DND-41 (cell line): ENCODE data around the gene GPR152.

Source experiments
- ATAC-seq: fragments of 200-7000 bp; cut with Tn5 transposase; 3 replicates; pipeline ENCODE4 v1.9.1; 2021; ENCODE audit warnings: low read depth; ENCODE audit not compliant: insufficient read depth
- DNase-seq: peaks from one replicate; pipeline ENCODE4 v3.0.0-alpha.2; 2020
- H2AFZ ChIP-seq: 2 replicates; pipeline ENCODE4 v1.6.0; 2012; ENCODE audit warnings: low read depth, low read length
- H3K27ac ChIP-seq: 2 replicates; pipeline ENCODE4 v1.5.1; 2012; ENCODE audit warnings: low read length, inconsistent platforms
- H3K27me3 ChIP-seq: fragments of 200-600 bp; sonication (generic); 2 replicates; pipeline ENCODE4 v1.6.0; 2012; ENCODE audit warnings: low read length, mild to moderate bottlenecking, inconsistent platforms; ENCODE audit not compliant: insufficient read depth, poor library complexity
- H3K36me3 ChIP-seq: 2 replicates; pipeline ENCODE4 v1.5.1; 2012; ENCODE audit warnings: low read length, inconsistent platforms; ENCODE audit not compliant: insufficient read depth
- H3K4me1 ChIP-seq: 2 replicates; pipeline ENCODE4 v1.5.1; 2012; ENCODE audit warnings: mild to moderate bottlenecking, low read length; ENCODE audit not compliant: insufficient read depth
- H3K4me2 ChIP-seq: 2 replicates; pipeline ENCODE4 v1.6.0; 2012; ENCODE audit warnings: mild to moderate bottlenecking, moderate library complexity, low read length, inconsistent platforms; ENCODE audit not compliant: insufficient read depth
- H3K4me3 ChIP-seq, 2 experiments: fragments of 200-600 bp in 1 of 2; shearing (Covaris generic) in 1 of 2; 2 replicates each; pipeline ENCODE4 v1.5.1; 2012 to 2016; ENCODE audit warnings: inconsistent platforms in 2 of 2, low read length in 2 of 2, mild to moderate bottlenecking in 2 of 2, low read depth in 1 of 2, moderate library complexity in 1 of 2
- H3K79me2 ChIP-seq: 2 replicates; pipeline ENCODE4 v1.6.0; 2012; ENCODE audit warnings: low read length, inconsistent platforms; ENCODE audit not compliant: insufficient read depth
- H3K9ac ChIP-seq: 2 replicates; pipeline ENCODE4 v1.6.0; 2012; ENCODE audit warnings: low read depth, mild to moderate bottlenecking, inconsistent platforms, low read length, moderate library complexity
- H3K9me3 ChIP-seq: 2 replicates; pipeline ENCODE4 v1.5.1; 2012; ENCODE audit warnings: low read length, moderate library complexity, mild to moderate bottlenecking, inconsistent platforms; ENCODE audit not compliant: insufficient read depth, severe bottlenecking
- H4K20me1 ChIP-seq: 2 replicates; pipeline ENCODE4 v1.6.0; 2012; ENCODE audit warnings: low read length; ENCODE audit not compliant: insufficient read depth
- EZH2 ChIP-seq: IDR thresholded peaks from 3 replicates; pipeline ENCODE4 v1.6.1; 2012; ENCODE audit warnings: borderline replicate concordance, low read depth, mild to moderate bottlenecking, moderate library complexity, low read length, inconsistent platforms; ENCODE audit not compliant: severe bottlenecking
- TF ChIP-seq, protein P1 (sequence below): IDR thresholded peaks from 2 replicates; pipeline ENCODE4 v1.5.1; 2012; ENCODE audit warnings: borderline replicate concordance, low read length, moderate library complexity, mild to moderate bottlenecking; ENCODE audit not compliant: poor library complexity, severe bottlenecking; ENCODE audit errors: extremely low read depth

Gene GPR152, protein sequence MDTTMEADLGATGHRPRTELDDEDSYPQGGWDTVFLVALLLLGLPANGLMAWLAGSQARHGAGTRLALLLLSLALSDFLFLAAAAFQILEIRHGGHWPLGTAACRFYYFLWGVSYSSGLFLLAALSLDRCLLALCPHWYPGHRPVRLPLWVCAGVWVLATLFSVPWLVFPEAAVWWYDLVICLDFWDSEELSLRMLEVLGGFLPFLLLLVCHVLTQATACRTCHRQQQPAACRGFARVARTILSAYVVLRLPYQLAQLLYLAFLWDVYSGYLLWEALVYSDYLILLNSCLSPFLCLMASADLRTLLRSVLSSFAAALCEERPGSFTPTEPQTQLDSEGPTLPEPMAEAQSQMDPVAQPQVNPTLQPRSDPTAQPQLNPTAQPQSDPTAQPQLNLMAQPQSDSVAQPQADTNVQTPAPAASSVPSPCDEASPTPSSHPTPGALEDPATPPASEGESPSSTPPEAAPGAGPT

DNA sequence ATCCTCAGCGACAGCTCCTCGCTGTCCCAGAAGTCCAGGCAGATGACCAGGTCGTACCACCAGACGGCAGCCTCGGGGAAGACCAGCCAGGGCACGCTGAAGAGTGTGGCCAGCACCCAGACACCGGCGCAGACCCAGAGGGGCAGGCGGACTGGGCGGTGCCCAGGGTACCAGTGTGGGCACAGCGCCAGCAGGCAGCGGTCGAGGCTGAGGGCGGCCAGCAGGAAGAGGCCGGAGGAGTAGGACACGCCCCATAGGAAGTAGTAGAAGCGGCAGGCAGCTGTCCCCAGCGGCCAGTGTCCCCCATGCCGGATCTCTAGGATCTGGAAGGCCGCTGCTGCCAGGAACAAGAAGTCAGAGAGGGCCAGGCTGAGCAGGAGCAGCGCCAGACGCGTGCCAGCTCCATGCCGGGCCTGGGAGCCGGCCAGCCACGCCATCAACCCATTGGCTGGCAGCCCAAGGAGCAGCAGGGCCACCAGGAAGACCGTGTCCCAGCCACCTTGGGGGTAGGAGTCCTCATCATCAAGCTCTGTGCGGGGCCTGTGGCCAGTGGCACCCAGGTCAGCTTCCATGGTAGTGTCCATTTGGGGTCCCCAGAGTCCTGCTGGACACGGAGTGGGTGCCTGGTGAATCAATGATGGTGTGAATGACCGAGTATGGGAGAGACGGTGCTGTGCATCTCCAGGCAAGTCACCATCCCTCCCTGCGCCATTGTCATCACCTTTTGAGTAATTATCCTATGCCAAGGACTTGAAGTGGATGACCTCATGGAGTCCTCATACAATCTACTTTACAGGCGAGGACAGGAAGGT lies at the start of gene GPR152:
TSS of gene GPR152 (minus strand) at position 589 of the 812 bp plus-strand sequence. CDS start at position 584, 5 bp downstream.
- no peaks in the 10 kb centered on the region for H3K4me1 ChIP-seq
- no peak within 1 kb of the TSS for H3K9ac ChIP-seq
- H2AFZ ChIP-seq: no peak within 1 kb of the TSS

DNA sequence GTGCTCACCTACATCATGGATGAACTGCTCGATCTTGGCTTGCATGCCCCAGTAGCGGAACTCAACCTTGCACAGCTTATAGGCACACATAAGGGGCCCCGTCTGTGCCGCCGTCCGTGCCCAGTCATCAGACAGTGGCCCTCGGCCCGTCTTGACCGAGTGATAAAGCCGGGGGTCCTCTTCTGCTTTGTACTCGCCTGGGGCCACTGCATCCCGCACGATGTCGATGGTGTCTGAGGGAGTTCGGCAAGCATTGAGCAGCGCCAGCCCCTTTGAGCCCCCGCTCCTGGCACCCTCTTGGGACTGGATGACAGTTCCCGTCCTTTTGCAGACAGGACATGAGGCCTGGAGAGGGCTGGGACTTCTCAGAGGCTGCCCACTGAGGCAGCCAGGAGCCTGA lies 49.3 kb upstream of the GPR152 start:
- no peaks in the 10 kb centered on the region for H3K27me3 ChIP-seq
- no peak overlapping the region for H3K4me3 ChIP-seq
- no peaks in the 10 kb centered on the region for H3K9me3 ChIP-seq
- H3K9ac ChIP-seq: no peak overlapping the region
- peaks cover 32% of the 10 kb centered on the region for H4K20me1 ChIP-seq
- peaks cover 29% of the 10 kb centered on the region for H3K4me1 ChIP-seq
- peaks cover 39% of the 10 kb centered on the region for H3K79me2 ChIP-seq
- H2AFZ ChIP-seq: no peak overlapping the region
- H3K36me3 ChIP-seq: peaks cover 66% of the 10 kb centered on the region
- ATAC-seq: no peak
- H3K4me2 ChIP-seq: no peak overlapping the region
- TF ChIP-seq, protein P1, sequence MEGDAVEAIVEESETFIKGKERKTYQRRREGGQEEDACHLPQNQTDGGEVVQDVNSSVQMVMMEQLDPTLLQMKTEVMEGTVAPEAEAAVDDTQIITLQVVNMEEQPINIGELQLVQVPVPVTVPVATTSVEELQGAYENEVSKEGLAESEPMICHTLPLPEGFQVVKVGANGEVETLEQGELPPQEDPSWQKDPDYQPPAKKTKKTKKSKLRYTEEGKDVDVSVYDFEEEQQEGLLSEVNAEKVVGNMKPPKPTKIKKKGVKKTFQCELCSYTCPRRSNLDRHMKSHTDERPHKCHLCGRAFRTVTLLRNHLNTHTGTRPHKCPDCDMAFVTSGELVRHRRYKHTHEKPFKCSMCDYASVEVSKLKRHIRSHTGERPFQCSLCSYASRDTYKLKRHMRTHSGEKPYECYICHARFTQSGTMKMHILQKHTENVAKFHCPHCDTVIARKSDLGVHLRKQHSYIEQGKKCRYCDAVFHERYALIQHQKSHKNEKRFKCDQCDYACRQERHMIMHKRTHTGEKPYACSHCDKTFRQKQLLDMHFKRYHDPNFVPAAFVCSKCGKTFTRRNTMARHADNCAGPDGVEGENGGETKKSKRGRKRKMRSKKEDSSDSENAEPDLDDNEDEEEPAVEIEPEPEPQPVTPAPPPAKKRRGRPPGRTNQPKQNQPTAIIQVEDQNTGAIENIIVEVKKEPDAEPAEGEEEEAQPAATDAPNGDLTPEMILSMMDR: no peak
- TF ChIP-seq EZH2: no peak
- no peak overlapping the region for H3K27ac ChIP-seq
- DNase-seq: no peak

More for the DNA sequence above, at the start of gene GPR152:
- Histone ChIP-seq H4K20me1 (no peaks in the 10 kb centered on the region), H3K79me2 (no peaks in the 10 kb centered on the region), H3K4me3 (no peak within 1 kb of the TSS), H3K27me3 (no peaks in the 10 kb centered on the region), H3K36me3 (no peaks in the 10 kb centered on the region), H3K4me2 (no peak within 1 kb of the TSS), H3K27ac (no peak within 1 kb of the TSS), H3K9me3 (no peaks in the 10 kb centered on the region)
- ATAC-seq (no peak), DNase-seq (no peak)
- TF ChIP-seq, protein P1: no peak
- no peak for TF ChIP-seq EZH2

DNA sequence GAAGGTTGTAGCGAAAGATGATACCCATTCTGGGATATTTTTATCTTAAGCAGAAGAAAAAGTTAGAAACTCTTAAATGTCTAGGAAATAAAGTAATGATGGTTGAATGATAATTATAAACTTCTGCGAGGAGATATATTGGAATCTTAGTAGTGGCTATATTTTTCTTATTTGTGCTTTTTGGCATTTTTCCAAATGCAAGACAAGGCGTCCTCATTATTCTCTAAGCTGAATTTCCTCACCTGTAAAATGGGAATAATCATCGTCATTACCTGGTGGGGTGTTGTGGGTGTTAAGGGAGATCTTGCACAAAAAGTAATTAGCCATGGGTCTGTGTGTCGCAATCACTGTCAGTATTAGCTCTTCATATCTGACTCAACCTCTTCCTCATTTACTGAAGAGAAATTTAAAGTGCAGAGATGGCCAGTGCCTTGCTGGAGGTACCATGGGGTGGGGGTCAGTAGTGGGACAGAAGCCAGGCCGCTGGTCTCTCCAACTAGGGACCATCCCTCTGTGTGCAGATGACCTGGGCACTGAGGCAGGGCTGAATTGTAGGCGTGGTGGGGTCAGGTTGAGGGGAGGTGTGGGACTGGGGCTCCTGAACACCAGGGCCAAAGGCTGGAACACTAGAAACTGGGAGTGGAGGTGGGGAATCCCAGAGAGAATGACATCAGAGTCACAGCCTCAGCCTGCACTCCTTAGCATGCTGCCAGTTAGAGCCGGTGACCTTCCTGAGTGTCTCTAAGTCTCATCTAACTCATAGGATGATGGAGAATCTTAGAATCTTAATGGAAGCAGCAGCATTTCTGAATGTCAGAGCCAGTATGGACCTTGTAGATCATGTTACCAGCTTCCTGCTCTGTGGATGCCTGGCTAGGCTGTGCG lies 48.5 kb upstream of the GPR152 start:
- Histone ChIP-seq H3K9ac (no peak overlapping the region), H3K27ac (no peak overlapping the region), H3K27me3 (no peaks in the 10 kb centered on the region), H3K4me2 (no peak overlapping the region), H3K4me1 (peaks cover 22% of the 10 kb centered on the region), H3K9me3 (no peaks in the 10 kb centered on the region), H3K4me3 (no peak overlapping the region), H2AFZ (no peak overlapping the region), H4K20me1 (peaks cover 27% of the 10 kb centered on the region), H3K79me2 (peaks cover 34% of the 10 kb centered on the region), H3K36me3 (peaks cover 66% of the 10 kb centered on the region)
- no peak for DNase-seq
- ATAC-seq: no peak
- no peak for TF ChIP-seq EZH2
- TF ChIP-seq, protein P1: no peak
